H1 (cell line): ENCODE data around the gene NEURL1B. TPM values are rescaled to one million over a fixed set of nuclear protein-coding genes. Genes with fewer than 3 reads are reported as not detected.

Experiments used
- KDM1A ChIP-seq: fragments of 200-600, 300-600 bp; sonication (generic); IDR thresholded peaks from 2 replicates; pipeline ENCODE4 v1.7.1; 2016; ENCODE audit warnings: mild to moderate bottlenecking, low read length, borderline replicate concordance
- TBP ChIP-seq: IDR thresholded peaks from 2 replicates; pipeline ENCODE4 v1.6.1; 2011; ENCODE audit warnings: low read depth, low read length, improper control_type of control experiment
- polyA plus RNA-seq, 7 experiments: library from polyadenylated mRNA; depleted of rRNA in 3 of 7; stranded (reverse) in 5 of 7; unstranded in 2 of 7; fragments of >200 nt in 5 of 7; fragments of 200-250 nt in 2 of 7; gene quantifications; 1 replicate in 5 of 7; 2 replicates in 1 of 7; 4 replicates in 1 of 7; pipeline versions ENCODE4 v1.2.1 to v1.2.3, GENCODE V29; 2011 to 2013; ENCODE audit warnings: missing spikeins in 2 of 7, mixed read lengths in 2 of 7
- total RNA-seq: library from RNA; stranded (reverse); fragmentation: NEBNext Ultra II Directional; extraction: Animal tissue kit (Norgen Biotek cat#: 25700); gene quantifications from 2 replicates; pipeline ENCODE4 v1.2.1, GENCODE V29; 2021

The NEURL1B gene
- total and polyA plus RNA-seq, 2 of the 8 experiments (the other 6 are each of a cell fraction or from before 2014, with no cell fraction given) = 3.3 to 6.1 TPM

DNA sequence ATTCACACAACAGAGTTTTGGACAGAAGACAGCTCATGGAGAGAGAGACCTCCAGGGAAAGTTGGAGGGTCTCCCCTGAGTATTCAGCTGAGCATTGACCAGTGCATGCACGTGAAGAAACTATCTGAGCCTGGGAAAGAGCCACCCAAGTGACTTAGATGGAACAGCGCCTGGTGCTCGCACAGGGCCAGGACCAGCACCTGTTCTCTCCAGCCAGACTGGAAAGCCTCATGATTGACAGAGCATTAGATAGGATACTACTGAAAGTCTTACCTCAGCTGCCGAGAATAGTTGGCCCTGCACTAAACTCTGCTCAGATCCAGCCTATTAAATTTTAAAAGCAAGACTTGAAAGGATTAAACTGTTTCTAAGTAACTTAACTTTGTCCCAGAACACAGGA is 28.3 kb upstream of the NEURL1B start (continued):
- TF ChIP-seq KDM1A = no peak
- TF ChIP-seq TBP = no peak
- TF ChIP-seq, all 59 proteins: peak for 0
